Activated CD4-positive, alpha-beta T cell treated with anti-CD3 and anti-CD28 coated beads, Interleukin-2, amount 10 ng/mL, durations not matched to agents 24 days and 14 days (primary cell): ENCODE data around the gene IFIT1. TPM values are rescaled to one million over a fixed set of nuclear protein-coding genes. Genes with fewer than 3 reads are reported as not detected.
"Not testable (repeated sequence)": the region's sequence is repeated elsewhere in the genome, so short reads cannot be mapped to it uniquely, and the experiment has no call there.

Source experiments
- DNase-seq: peaks from one replicate; pipeline ENCODE4 v3.0.0; 2022
- H3K27ac Mint-ChIP-seq: one replicate; pipeline ENCODE4 v1.8.0; 2022; ENCODE audit warnings: mild to moderate bottlenecking, mixed read lengths
- H3K27me3 Mint-ChIP-seq: one replicate; pipeline ENCODE4 v1.8.0; 2022; ENCODE audit warnings: mixed read lengths
- H3K36me3 Mint-ChIP-seq: one replicate; pipeline ENCODE4 v1.8.0; 2022; ENCODE audit warnings: low read depth, mild to moderate bottlenecking, mixed read lengths
- H3K4me1 Mint-ChIP-seq: one replicate; pipeline ENCODE4 v1.8.0; 2021; ENCODE audit warnings: mixed read lengths
- H3K4me3 Mint-ChIP-seq: one replicate; pipeline ENCODE4 v1.8.0; 2022; ENCODE audit warnings: mild to moderate bottlenecking, moderate library complexity, mixed read lengths
- H3K9me3 Mint-ChIP-seq: one replicate; pipeline ENCODE4 v1.8.0; 2021; ENCODE audit warnings: mixed read lengths
- intact Hi-C: fragments of 100-400 bp; cut with micrococcal nuclease; formaldehyde crosslinking; loops from one replicate; pipeline ENCODE4 v1.15.1; 2023
- total RNA-seq: library from RNA; stranded (reverse); gene quantifications from 2 replicates; pipeline ENCODE4 v1.2.3, GENCODE V29; 2022

Gene IFIT1
- total RNA-seq, 1 donor from 2014 or later = 0.58 TPM

DNA sequence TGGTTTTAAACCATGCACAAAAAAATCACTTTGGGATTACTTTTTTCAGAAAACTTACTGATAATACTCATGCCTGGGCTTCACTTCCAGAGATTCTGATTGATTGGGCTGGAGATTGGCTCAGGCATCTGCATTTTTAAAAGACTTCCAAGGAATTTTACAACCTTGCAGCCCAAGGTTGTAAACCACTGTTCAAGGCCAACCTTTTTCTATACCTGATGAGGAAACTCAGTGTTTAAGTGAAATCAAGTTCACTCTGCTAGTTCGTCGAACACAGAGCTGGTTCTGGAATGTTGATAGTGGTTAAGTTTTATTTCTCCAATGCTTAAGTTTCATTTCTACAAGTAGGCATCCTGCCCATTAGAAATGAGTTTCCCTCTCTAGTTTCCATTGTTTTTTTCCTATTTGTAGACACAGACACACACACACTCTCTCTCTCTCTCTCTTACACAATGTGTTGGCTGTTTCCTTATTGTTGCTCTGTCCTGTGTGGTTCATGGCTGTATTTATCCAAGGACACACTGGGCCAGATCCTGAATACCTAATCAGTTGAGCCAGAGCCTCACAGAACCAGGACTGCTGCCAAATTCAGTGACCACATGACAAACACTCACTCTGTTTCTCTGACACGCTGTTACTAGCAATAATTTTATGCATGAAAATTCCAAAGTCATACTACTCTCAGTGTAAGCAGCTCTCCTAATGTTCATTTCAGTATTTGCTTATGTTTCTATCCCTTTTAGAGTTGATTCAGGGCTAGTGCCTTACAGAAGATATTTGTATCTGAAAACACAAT, 18.3 kb upstream of the IFIT1 start:
- no peaks in the 10 kb centered on the region for H3K9me3 Mint-ChIP-seq
- H3K36me3 Mint-ChIP-seq = no peaks in the 10 kb centered on the region
- intact Hi-C loops = no loop called here
- H3K27ac Mint-ChIP-seq = no peak overlapping the region
- no peak for DNase-seq
- H3K4me1 Mint-ChIP-seq = peaks cover 5% of the 10 kb centered on the region
- peaks cover 33% of the 10 kb centered on the region for H3K27me3 Mint-ChIP-seq
- no peak overlapping the region for H3K4me3 Mint-ChIP-seq

DNA sequence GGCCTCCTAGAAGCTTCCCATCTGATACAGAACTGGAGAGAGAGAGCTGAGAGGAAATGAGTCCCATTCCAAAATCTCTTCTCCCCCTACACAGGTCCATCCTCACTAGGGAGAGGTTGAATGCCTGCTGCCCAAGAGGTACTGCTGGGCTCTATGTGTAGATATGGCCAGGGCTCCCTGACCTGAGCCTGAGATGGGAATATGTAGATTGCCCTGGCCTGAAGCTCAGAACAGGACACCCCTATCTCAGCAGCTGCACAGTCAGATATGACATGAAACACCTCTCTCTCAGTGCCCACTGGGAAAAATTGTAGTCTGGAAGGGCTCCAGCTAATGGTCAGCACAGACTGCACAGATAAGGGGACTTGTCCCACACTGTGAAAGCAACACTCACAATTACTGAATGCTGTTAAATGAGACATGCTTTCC, 17.7 kb upstream of the IFIT1 start:
- no peak for DNase-seq
- Mint-ChIP-seq H3K27me3 (peaks cover 31% of the 10 kb centered on the region), H3K27ac (no peak overlapping the region), H3K4me1 (no peaks in the 10 kb centered on the region), H3K36me3 (no peaks in the 10 kb centered on the region), H3K9me3 (no peaks in the 10 kb centered on the region), H3K4me3 (no peak overlapping the region)
- intact Hi-C loops = no loop called here

DNA sequence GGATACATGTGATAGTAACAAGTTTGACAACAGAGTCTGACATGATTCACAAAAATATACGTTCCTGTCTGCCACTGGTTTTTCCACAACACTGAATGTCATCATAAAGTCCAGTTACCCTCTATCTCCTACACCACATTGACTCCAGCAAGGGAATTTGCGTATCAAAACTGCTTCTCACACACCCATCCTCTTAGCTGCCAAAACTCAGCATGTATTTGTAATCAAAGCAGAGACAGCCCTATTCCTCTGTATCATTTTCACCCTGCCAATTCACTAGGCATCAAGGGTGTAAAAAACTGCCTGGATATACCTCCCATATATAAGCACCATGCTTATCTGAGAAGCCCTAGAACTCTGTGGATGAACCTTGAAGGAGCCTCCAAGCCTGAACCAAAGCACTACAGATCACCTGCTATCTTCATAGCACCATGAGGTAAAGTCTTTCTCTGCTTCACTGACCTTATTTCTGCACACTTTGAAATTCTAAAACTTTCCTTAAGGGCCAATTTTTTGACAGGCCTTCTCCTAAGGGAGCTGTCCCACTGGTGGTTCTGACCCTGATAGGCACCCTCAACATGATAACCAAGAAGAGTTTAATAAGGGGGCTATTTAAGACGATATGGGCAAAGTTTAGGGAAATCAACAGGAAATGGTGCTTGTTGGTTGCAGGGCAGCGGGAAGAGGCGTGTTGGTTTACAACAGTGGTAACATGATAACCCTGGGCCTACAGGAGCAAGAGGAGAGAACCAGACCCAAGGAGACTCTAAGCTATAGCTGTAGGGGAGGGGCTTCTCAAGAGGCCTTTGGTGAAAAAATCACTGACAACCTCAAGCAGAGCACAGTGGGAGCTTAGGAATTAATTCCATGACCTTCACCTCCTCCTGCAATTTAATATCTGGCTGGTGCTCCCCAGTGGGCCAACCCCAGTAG, 14.5 kb upstream of the IFIT1 start, which contains the start of gene IFIT1B:
Gene IFIT1B (plus strand): TSS at position 352 of the 933 bp plus-strand sequence. CDS start 80 bp downstream, at position 432.
- H3K36me3 Mint-ChIP-seq = no peaks in the 10 kb centered on the region
- no peak within 1 kb of the TSS for H3K4me3 Mint-ChIP-seq
- no peak for DNase-seq
- no peak within 1 kb of the TSS for H3K27ac Mint-ChIP-seq
- intact Hi-C loops = no loop called here
- peaks cover 16% of the 10 kb centered on the region for H3K27me3 Mint-ChIP-seq
- no peaks in the 10 kb centered on the region for H3K4me1 Mint-ChIP-seq
- no peaks in the 10 kb centered on the region for H3K9me3 Mint-ChIP-seq

DNA sequence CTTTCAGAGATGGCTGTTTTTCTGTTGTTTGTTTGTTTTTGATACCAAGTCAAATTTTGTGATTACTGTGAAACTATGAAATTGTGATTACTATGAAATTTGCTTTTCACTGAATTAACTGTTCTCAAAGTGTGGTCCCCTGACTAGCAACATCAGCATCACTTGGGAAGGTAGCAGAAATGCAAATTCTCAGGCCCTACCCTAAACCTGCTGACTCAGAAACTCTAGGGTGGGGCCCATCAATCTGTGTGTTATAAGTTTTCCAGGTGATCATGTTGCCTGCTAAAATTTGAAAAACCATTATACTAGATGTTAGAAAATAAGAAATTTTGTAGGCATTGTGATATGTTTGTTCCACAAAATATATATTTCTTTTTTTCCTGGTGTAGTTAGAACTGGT, 13.3 kb upstream of the IFIT1 start:
- Mint-ChIP-seq H3K36me3 (no peaks in the 10 kb centered on the region), H3K4me3 (no peak overlapping the region), H3K27ac (no peak overlapping the region), H3K4me1 (no peaks in the 10 kb centered on the region), H3K27me3 (peaks cover 20% of the 10 kb centered on the region), H3K9me3 (no peaks in the 10 kb centered on the region)
- no peak for DNase-seq
- intact Hi-C loops = no loop called here

DNA sequence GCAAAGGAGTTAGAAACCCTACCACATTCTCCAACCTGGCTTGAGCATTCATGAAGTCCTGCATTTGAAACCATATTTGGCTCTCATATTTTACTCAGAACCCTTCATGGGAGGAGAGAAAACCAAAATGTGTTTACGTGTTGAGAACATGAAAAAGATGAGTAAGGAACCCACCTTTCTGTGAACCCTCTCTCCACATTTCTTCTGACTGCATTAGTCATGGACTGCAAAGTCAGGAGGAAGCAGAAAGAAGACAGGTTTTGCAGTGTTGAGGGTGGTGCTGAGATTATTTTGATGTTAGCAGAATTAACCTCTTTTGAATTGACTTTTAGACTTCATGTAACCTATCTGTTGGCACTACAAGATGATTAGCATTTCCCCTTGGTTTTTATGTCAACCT, 9.7 kb upstream of the IFIT1 start:
- intact Hi-C loops = no loop called here
- no peaks in the 10 kb centered on the region for H3K36me3 Mint-ChIP-seq
- no peak overlapping the region for H3K4me3 Mint-ChIP-seq
- H3K4me1 Mint-ChIP-seq = no peaks in the 10 kb centered on the region
- H3K27me3 Mint-ChIP-seq = peaks cover 22% of the 10 kb centered on the region
- no peak for DNase-seq
- no peak overlapping the region for H3K27ac Mint-ChIP-seq
- no peaks in the 10 kb centered on the region for H3K9me3 Mint-ChIP-seq

DNA sequence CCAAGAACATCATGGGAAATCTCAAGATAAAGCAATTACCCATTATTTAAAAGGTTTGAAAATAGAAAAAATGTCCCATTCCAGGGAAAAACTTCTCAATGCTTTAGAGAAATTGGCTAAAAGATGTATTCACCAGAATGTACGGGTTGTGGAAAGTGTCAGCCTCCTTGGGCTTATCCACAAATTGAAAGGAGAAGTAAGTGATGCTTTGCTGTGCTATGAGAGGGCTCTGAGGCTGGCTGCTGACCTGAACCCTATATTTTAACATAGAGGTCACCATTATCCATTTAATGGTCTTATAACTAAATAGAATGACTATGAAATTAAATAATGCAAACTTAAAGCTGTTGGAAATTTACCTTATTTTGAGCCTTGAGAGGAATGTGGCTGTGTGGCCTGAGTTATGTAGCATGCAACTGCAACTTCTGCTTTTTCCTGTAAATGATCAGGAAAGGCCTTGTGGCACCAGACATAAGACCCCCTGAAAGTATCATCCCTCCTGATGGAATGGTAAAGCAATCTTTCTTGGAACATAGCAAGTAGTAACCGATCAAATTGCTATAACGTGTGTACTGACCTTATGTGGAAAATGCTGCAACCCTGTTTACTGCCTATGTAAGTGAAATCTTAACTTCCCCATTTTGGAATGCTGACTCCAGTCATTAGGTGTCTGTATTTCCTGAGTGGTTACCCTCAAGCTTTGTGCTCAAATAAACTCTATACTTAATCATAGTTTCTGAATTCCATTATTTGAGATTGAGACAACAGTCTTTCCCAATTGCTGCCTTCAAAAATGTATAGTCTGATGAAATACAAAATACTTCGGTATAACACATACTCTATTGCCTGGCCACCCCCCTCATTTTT, 7.7 kb upstream of the IFIT1 start:
- intact Hi-C loops = no loop called here
- H3K27me3 Mint-ChIP-seq = peaks cover 22% of the 10 kb centered on the region
- DNase-seq = no peak
- no peaks in the 10 kb centered on the region for H3K9me3 Mint-ChIP-seq
- no peaks in the 10 kb centered on the region for H3K4me1 Mint-ChIP-seq
- H3K4me3 Mint-ChIP-seq = no peak overlapping the region
- no peaks in the 10 kb centered on the region for H3K36me3 Mint-ChIP-seq
- no peak overlapping the region for H3K27ac Mint-ChIP-seq

DNA sequence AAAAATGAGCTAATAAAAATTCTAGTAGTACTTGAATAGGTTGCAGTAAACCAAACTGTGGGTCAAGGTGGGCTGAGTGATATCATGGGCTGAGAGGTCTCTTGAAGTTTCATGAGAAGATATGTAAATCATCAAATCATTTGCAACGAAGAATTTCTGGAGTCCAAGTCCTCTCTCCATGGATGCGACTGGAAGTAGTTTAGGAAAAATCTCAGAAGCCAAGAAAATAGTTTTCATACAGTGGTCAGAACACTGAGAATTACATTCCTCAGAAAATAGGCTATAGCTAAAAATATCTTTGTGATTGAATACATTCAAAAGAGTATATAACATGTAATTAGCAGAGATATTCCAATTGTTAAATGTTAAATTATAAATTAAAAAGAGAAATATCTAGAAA, 3.6 kb upstream of the IFIT1 start:
- DNase-seq = no peak
- H3K27ac Mint-ChIP-seq = no peak overlapping the region
- H3K4me3 Mint-ChIP-seq = no peak overlapping the region
- no peaks in the 10 kb centered on the region for H3K9me3 Mint-ChIP-seq
- H3K27me3 Mint-ChIP-seq = peaks cover 12% of the 10 kb centered on the region
- H3K4me1 Mint-ChIP-seq = peaks cover 15% of the 10 kb centered on the region
- intact Hi-C loops = no loop called here
- H3K36me3 Mint-ChIP-seq = no peaks in the 10 kb centered on the region

GRCh38 chr10:89389254-89389653, 3.2 kb upstream of the IFIT1 start:
- Mint-ChIP-seq H3K9me3 (no peaks in the 10 kb centered on the region), H3K27ac (no peak overlapping the region), H3K4me3 (no peak overlapping the region), H3K27me3 (peaks cover 12% of the 10 kb centered on the region), H3K4me1 (peaks cover 18% of the 10 kb centered on the region), H3K36me3 (no peaks in the 10 kb centered on the region)
- intact Hi-C loops = no loop called here
- DNase-seq = no peak

DNA sequence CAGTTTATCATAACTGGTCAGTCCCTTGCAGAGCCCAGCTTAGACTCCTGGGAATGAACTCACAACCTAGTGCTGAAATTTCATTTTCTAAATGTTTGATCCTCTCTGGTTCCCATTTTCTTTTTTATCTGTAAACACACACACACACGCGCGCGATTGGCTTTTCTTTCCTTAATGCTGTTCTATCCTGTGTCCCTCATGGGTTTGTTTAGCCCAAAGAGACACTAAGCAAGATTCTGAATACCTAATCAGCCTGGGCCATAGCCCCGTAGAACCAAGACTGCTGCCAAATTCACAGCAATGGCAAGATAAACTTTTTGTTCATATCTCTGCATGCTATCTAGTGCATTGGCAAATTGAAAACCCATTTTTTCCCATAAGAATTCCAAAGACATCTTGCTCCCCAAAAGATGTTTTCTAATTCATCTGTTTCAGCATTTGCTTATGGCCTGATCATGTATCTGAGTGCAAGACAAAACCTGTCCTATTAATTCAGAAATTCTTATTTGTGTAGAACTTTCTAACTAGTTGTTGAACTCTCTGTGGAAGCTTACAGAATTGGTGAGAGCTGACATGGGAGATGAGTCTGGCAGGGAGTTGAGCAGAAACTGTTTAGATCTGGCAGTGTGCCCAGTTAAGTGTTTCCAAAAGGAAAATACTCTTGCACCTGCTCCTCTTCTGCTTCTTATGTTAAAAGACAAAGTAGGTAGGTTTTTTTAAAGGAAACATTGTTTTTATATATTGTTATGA, 1.8 kb upstream of the IFIT1 start:
- H3K4me3 Mint-ChIP-seq = no peak overlapping the region
- peaks cover 7% of the 10 kb centered on the region for H3K9me3 Mint-ChIP-seq
- peaks cover 5% of the 10 kb centered on the region for H3K27me3 Mint-ChIP-seq
- intact Hi-C loops = no loop called here
- no peak for DNase-seq
- no peak overlapping the region for H3K27ac Mint-ChIP-seq
- peaks cover 7% of the 10 kb centered on the region for H3K36me3 Mint-ChIP-seq
- peaks cover 25% of the 10 kb centered on the region for H3K4me1 Mint-ChIP-seq

DNA sequence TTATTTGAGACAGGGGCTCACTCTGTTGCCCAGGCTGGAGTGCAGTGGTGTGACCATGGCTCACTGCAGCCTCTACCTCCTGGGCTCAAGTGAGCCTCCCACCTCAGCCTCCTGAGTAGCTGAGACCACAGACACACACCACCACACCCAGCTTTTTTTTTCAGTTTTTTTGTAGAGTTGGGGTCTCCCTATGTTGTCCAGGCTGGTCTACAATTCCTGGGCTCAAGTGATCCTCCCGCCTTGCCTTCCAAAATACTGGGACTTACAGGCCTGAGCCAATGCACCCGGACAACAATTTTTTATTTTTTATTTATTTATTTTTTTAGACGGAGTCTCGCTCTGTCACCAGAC, 1.2 kb upstream of the IFIT1 start:
- H3K27me3 Mint-ChIP-seq, intact Hi-C loops, H3K27ac Mint-ChIP-seq, H3K4me3 Mint-ChIP-seq, H3K36me3 Mint-ChIP-seq, H3K9me3 Mint-ChIP-seq, DNase-seq: not testable (repeated sequence)
- H3K4me1 Mint-ChIP-seq = peaks cover 26% of the 10 kb centered on the region

- peaks cover 7% of the 10 kb centered on the region for H3K9me3 Mint-ChIP-seq
- peak overlapping the region; percentile 82 for H3K4me3 Mint-ChIP-seq
- peak; percentile 76 for DNase-seq
- H3K36me3 Mint-ChIP-seq = peaks cover 17% of the 10 kb centered on the region
- H3K27me3 Mint-ChIP-seq = no peaks in the 10 kb centered on the region
- peaks cover 33% of the 10 kb centered on the region for H3K4me1 Mint-ChIP-seq
- intact Hi-C loops = loop anchor here (1.0 kb wide), 3 partner anchors 21 to 61 kb away; partner anchors contain the start of gene IFIT5
- H3K27ac Mint-ChIP-seq = no peak overlapping the region
Measured at GRCh38 chr10:89392974-89393373, 551 bp downstream of the IFIT1 start.

DNA sequence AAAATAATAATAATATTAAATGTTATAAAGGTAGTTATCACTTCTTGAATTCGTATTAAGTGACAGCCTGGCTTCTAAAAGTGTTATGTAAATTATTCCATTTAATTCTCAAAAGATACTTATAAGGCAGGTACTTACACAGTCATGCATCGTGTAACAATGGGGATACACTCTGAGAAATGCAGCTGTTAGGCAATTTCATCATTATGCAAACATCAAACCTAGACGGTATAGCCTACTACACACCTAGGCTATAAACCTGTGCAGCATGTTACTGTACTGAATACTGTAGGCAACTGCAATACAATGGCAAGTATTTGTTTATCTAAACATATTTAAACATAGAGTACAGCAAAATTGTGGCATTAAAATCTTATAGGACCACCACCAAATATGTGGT, 1.5 kb downstream of the IFIT1 start:
- Mint-ChIP-seq H3K9me3 (peaks cover 7% of the 10 kb centered on the region), H3K36me3 (peaks cover 21% of the 10 kb centered on the region), H3K27ac (no peak overlapping the region), H3K4me1 (peaks cover 36% of the 10 kb centered on the region), H3K4me3 (peak overlapping the region; percentile 82), H3K27me3 (no peaks in the 10 kb centered on the region)
- intact Hi-C loops = no loop called here
- DNase-seq = no peak

DNA sequence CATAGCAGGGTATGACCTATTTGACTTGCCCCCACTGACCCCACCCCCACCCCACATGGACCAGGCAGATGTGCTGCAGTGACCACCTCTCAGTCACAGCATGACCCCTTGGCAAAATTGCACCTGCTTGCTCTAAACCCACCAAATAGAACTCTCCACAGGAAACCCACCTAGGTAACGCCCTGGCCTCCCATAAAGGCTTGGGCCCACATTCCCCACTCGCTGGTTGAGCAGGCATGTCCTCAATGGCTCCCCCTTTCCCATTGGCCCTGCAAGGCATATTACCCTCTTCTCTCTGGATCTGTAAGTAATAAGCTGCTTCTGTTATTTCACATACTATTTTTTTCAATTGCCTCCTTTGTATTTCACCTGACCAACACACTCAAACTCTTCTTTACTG, 2.7 kb downstream of the IFIT1 start:
- peaks cover 38% of the 10 kb centered on the region for H3K4me1 Mint-ChIP-seq
- peak overlapping the region; percentile 64 for H3K4me3 Mint-ChIP-seq
- DNase-seq = no peak
- H3K27me3 Mint-ChIP-seq = no peaks in the 10 kb centered on the region
- H3K36me3 Mint-ChIP-seq = peaks cover 25% of the 10 kb centered on the region
- intact Hi-C loops = no loop called here
- no peak overlapping the region for H3K27ac Mint-ChIP-seq
- peaks cover 7% of the 10 kb centered on the region for H3K9me3 Mint-ChIP-seq
